Measurements from ENCODE around the gene PLCH1.

- no peak for TF ChIP-seq CTCF (IDR thresholded peaks at IDR 0.05)
- no peak for TF ChIP-seq POLR2AphosphoS5 (IDR thresholded peaks at IDR 0.05; ENCODE audit: insufficient read depth in 1 of 2, low read depth in 1 of 2)
- TF ChIP-seq POLR2A (IDR thresholded peaks at IDR 0.05) = no peak
These were observed 62.2 kb downstream of the PLCH1 start for GRCh38 chr3:155682426-155683343.
